HepG2 (cell line): ENCODE data around the gene ORMDL3. TPM values are rescaled to one million over a fixed set of nuclear protein-coding genes. Genes with fewer than 3 reads are reported as not detected.

ENCODE experiments used
- AHR ChIP-seq: IDR thresholded peaks from 2 replicates; pipeline ENCODE4 v1.6.1; 2018; ENCODE audit warnings: missing genetic modification reagents, missing compliant biosample characterization
- ATRX ChIP-seq: sonication (generic); formaldehyde crosslinking; IDR thresholded peaks from 2 replicates; pipeline ENCODE4 v1.4.0; 2020; ENCODE audit warnings: missing genetic modification reagents, borderline replicate concordance
- CEBPZ ChIP-seq: IDR thresholded peaks from 2 replicates; pipeline ENCODE4 v1.6.1; 2012; ENCODE audit warnings: low read length, improper control_type of control experiment
- DR1 ChIP-seq: sonication (generic); formaldehyde crosslinking; IDR thresholded peaks from 2 replicates; pipeline ENCODE4 v1.8.0; 2021; ENCODE audit warnings: mild to moderate bottlenecking, missing genetic modification reagents, inconsistent platforms
- EZH2 ChIP-seq: conservative IDR thresholded peaks from 2 replicates; pipeline ENCODE4 v1.6.1; 2012; ENCODE audit warnings: mild to moderate bottlenecking, low read depth, low read length, moderate library complexity
- FOSL2 ChIP-seq: sonication (generic); formaldehyde crosslinking; IDR thresholded peaks from 2 replicates; pipeline ENCODE4 v1.4.0; 2020; ENCODE audit warnings: missing genetic modification reagents
- KDM5B ChIP-seq: sonication (generic); formaldehyde crosslinking; IDR thresholded peaks from 2 replicates; pipeline ENCODE4 v1.4.0; 2020; ENCODE audit warnings: missing genetic modification reagents, mild to moderate bottlenecking, borderline replicate concordance
- RFX5 ChIP-seq: IDR thresholded peaks from 2 replicates; pipeline ENCODE4 v1.6.1; 2011; ENCODE audit warnings: low read depth, low read length, improper control_type of control experiment
- SIX4 ChIP-seq: sonication (generic); formaldehyde crosslinking; IDR thresholded peaks from 2 replicates; pipeline ENCODE4 v1.4.0; 2020; ENCODE audit warnings: missing genetic modification reagents
- SOX6 ChIP-seq, 2 experiments: fragments of 450-650 bp in 1 of 2; sonication (generic) in 1 of 2; formaldehyde crosslinking in 1 of 2; IDR thresholded peaks; 2 replicates each; pipeline versions ENCODE4 v1.4.0 to v1.6.1; 2017 to 2020; ENCODE audit warnings: antibody characterized with exemption in 1 of 2, mild to moderate bottlenecking in 1 of 2, missing genetic modification reagents in 1 of 2
- TRAFD1 ChIP-seq: sonication (generic); formaldehyde crosslinking; IDR thresholded peaks from 2 replicates; pipeline ENCODE4 v1.5.1; 2020; ENCODE audit warnings: missing genetic modification reagents, mild to moderate bottlenecking, borderline replicate concordance
- YY1 ChIP-seq: IDR thresholded peaks from 2 replicates; pipeline ENCODE4 v1.6.1; 2011; ENCODE audit warnings: low read length, low read depth, moderate library complexity, mild to moderate bottlenecking; ENCODE audit not compliant: insufficient read depth, insufficient replicate concordance
- ZFP62 ChIP-seq: sonication (generic); formaldehyde crosslinking; IDR thresholded peaks from 2 replicates; pipeline ENCODE4 v1.4.0; 2020; ENCODE audit warnings: missing genetic modification reagents
- ZKSCAN8 ChIP-seq: IDR thresholded peaks from 2 replicates; pipeline ENCODE4 v1.6.1; 2016; ENCODE audit warnings: borderline replicate concordance, missing genetic modification reagents, missing compliant biosample characterization
- ZNF225 ChIP-seq: sonication (generic); formaldehyde crosslinking; IDR thresholded peaks from 2 replicates; pipeline ENCODE4 v1.4.0; 2020; ENCODE audit warnings: mild to moderate bottlenecking, missing genetic modification reagents
- ZNF367 ChIP-seq: sonication (generic); formaldehyde crosslinking; IDR thresholded peaks from 2 replicates; pipeline ENCODE4 v1.4.0; 2020; ENCODE audit warnings: missing genetic modification reagents, borderline replicate concordance
- ZNF501 ChIP-seq: sonication (generic); formaldehyde crosslinking; IDR thresholded peaks from 2 replicates; pipeline ENCODE4 v1.5.1; 2020; ENCODE audit warnings: mild to moderate bottlenecking, moderate library complexity, missing genetic modification reagents
- ZNF563 ChIP-seq: sonication (generic); formaldehyde crosslinking; IDR thresholded peaks from 2 replicates; pipeline ENCODE4 v1.8.0; 2022; ENCODE audit warnings: mild to moderate bottlenecking, moderate library complexity, missing genetic modification reagents
- ZNF629 ChIP-seq: sonication (generic); formaldehyde crosslinking; conservative IDR thresholded peaks from 2 replicates; pipeline ENCODE4 v1.5.0; 2020; ENCODE audit warnings: missing genetic modification reagents
- ZNF720 ChIP-seq: sonication (generic); formaldehyde crosslinking; IDR thresholded peaks from 2 replicates; pipeline ENCODE4 v1.4.0; 2020; ENCODE audit warnings: missing genetic modification reagents
- polyA plus RNA-seq, 8 experiments: library from polyadenylated mRNA; depleted of rRNA in 3 of 8; stranded (reverse) in 7 of 8; unstranded in 1 of 8; fragments of >200 nt; fragmentation: Illumina TruSeq in 4 of 8; extraction: Trizol in 4 of 8; gene quantifications; 2 replicates each; pipeline versions ENCODE4 v1.2.1 to v1.2.3, GENCODE V29; 2011 to 2016; ENCODE audit warnings: low read depth in 4 of 8, missing spikeins in 1 of 8, mixed read lengths in 1 of 8; ENCODE audit not compliant: insufficient read depth in 1 of 8
- total RNA-seq, 5 experiments: library from RNA; depleted of rRNA; stranded (reverse); fragments of >200 nt; fragmentation: Illumina TruSeq; extraction: Trizol; gene quantifications; 2 replicates each; pipeline ENCODE4 v1.2.3, GENCODE V29; 2016; ENCODE audit warnings: low read depth in 1 of 5
- TF ChIP-seq, protein P1 (sequence below): sonication (generic); formaldehyde crosslinking; IDR thresholded peaks from 2 replicates; pipeline ENCODE4 v1.5.1; 2020; ENCODE audit warnings: mild to moderate bottlenecking, missing genetic modification reagents, moderate library complexity
- TF ChIP-seq, protein P2 (sequence below): sonication (generic); formaldehyde crosslinking; IDR thresholded peaks from 2 replicates; pipeline ENCODE4 v1.8.1; 2022; ENCODE audit warnings: mild to moderate bottlenecking, missing genetic modification reagents

The ORMDL3 gene
- total and polyA plus RNA-seq, 2 of the 13 experiments (the other 11 are each of a cell fraction or from before 2014, with no cell fraction given), result 181 to 384 TPM

DNA sequence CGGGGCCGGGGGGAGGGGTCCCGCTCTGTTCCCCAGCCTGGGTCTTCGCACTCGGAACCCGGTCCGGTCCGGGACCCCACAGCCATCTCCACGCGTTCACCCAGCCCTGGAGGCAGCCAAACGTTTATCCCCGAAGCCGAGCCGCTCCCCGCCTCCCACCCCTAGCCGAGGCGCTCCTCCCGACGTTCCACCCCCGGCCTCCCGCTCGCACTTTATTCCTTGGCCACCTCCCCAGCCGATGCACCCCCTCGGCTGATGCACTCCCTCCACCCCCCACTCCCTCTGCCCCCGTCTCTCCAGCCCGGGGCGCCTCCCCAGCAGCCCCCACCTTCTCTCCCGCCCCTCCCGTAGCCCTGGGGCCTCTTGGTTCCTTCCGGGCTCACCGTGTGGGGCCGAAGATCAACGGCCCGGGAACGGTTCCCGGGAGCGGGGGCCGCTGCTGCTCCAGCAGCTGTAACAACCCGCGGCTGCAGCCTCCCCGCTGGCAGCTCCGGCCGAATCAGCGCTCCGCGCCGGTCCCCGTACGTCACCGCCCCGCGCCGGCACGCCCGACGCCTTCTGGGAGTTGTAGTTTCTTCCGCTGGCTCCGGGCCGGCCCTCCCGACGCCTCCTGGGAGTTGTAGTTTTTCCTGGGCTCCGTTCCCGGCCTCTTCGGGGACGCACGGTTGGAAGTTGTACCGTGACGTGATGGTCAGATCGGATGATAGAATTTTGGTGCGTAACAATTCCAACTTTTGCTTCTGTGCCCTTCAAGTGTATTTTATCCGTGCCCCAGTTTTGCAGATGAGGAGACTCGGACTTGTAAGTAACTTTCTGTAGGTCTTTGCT, at the start of gene ORMDL3, which contains the start of gene LRRC3C (continued):
- no peak; the same call in 1 of the 2 replicates for TF ChIP-seq TRAFD1
- TF ChIP-seq DR1, result 0 out of 2 replicates have a peak, but pooled peaks have one; percentile 46
- peak; percentile 61; the same call in 1 of the 2 replicates for TF ChIP-seq ZKSCAN8 (CRISPR knock-in tag)
- TF ChIP-seq ZNF563 (CRISPR knock-in tag), result peak; percentile 63; the same call in 1 of the 2 replicates
- 0 out of 2 replicates have a peak, but pooled peaks have one; percentile 2 for TF ChIP-seq ZNF225 (CRISPR knock-in tag)
- TF ChIP-seq, protein P1, sequence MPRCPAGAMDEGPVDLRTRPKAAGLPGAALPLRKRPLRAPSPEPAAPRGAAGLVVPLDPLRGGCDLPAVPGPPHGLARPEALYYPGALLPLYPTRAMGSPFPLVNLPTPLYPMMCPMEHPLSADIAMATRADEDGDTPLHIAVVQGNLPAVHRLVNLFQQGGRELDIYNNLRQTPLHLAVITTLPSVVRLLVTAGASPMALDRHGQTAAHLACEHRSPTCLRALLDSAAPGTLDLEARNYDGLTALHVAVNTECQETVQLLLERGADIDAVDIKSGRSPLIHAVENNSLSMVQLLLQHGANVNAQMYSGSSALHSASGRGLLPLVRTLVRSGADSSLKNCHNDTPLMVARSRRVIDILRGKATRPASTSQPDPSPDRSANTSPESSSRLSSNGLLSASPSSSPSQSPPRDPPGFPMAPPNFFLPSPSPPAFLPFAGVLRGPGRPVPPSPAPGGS (CRISPR knock-in tag), result no peak
- peak; percentile 55; the same call in 1 of the 2 replicates for TF ChIP-seq SIX4 (CRISPR knock-in tag)
- TF ChIP-seq EZH2, result no peak
- TF ChIP-seq SOX6 (IDR thresholded peaks at IDR 0.05), result no peak
- no peak for TF ChIP-seq SOX6 (CRISPR knock-in tag; IDR thresholded peaks at IDR 0.05)
- peak; percentile 63 for TF ChIP-seq FOSL2
- 0 out of 2 replicates have a peak, but pooled peaks have one; percentile 19 for TF ChIP-seq KDM5B (CRISPR knock-in tag)
- 0 out of 2 replicates have a peak, but pooled peaks have one; percentile 74 for TF ChIP-seq ZNF501 (CRISPR knock-in tag)
- TF ChIP-seq ZFP62 (CRISPR knock-in tag), result peak; percentile 96; the same call in 1 of the 2 replicates
- TF ChIP-seq AHR (CRISPR knock-in tag), result no peak
- no peak for TF ChIP-seq CEBPZ
- no peak for TF ChIP-seq ZNF367
- no peak for TF ChIP-seq ZNF629 (CRISPR knock-in tag)
- no peak for TF ChIP-seq ZNF720 (CRISPR knock-in tag)
- peak; percentile 88 for TF ChIP-seq YY1
- no peak for TF ChIP-seq ATRX (CRISPR knock-in tag)
- TF ChIP-seq RFX5, result peak; percentile 67
- TF ChIP-seq, protein P2, sequence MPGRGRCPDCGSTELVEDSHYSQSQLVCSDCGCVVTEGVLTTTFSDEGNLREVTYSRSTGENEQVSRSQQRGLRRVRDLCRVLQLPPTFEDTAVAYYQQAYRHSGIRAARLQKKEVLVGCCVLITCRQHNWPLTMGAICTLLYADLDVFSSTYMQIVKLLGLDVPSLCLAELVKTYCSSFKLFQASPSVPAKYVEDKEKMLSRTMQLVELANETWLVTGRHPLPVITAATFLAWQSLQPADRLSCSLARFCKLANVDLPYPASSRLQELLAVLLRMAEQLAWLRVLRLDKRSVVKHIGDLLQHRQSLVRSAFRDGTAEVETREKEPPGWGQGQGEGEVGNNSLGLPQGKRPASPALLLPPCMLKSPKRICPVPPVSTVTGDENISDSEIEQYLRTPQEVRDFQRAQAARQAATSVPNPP (CRISPR knock-in tag), result no peak
